Measurements from ENCODE around the gene LRRC34.

LRRC34 gene

GRCh38 chr3:169825316-169825715 lies 12.6 kb upstream of the LRRC34 start:
- TF ChIP-seq EZH2phosphoT487 (IDR thresholded peaks at IDR 0.05; ENCODE audit: borderline replicate concordance, low read length) (no peak), CTCF (IDR thresholded peaks at IDR 0.05; ENCODE audit: low read depth, low read length, poor library complexity, severe bottlenecking) (no peak)
- Histone ChIP-seq H3K36me3 (ENCODE audit: control insufficient read depth, low read length) (no peaks in the 10 kb centered on the region), H3F3A (ENCODE audit: control insufficient read depth, insufficient read depth) (no peaks in the 10 kb centered on the region), H4K20me1 (ENCODE audit: control insufficient read depth, insufficient read depth, low read depth, low read length) (no peaks in the 10 kb centered on the region), H3K4me1 (ENCODE audit: control insufficient read depth, low read length) (peaks cover 11% of the 10 kb centered on the region), H3K4me2 (ENCODE audit: low read length) (no peak overlapping the region), H3K4me3 (ENCODE audit: low read length) (no peak overlapping the region), H3K27me3 (ENCODE audit: control insufficient read depth, low read length) (no peaks in the 10 kb centered on the region), H3K9me3 (ENCODE audit: control insufficient read depth, insufficient read depth, low read length) (no peaks in the 10 kb centered on the region), H3K27ac (ENCODE audit: low read depth, low read length) (no peak overlapping the region), H3K9me2 (replicated peaks; ENCODE audit: control insufficient read depth, low read length) (no peaks in the 10 kb centered on the region), H3K79me2 (ENCODE audit: control insufficient read depth, low read length) (no peaks in the 10 kb centered on the region)

GRCh38 chr3:169822983-169823382 lies 10.3 kb upstream of the LRRC34 start:
- H3K79me2 ChIP-seq (ENCODE audit: control insufficient read depth, low read length) = no peaks in the 10 kb centered on the region
- no peak for TF ChIP-seq CTCF (IDR thresholded peaks at IDR 0.05; ENCODE audit: low read depth, low read length, poor library complexity, severe bottlenecking)
- TF ChIP-seq EZH2phosphoT487 (IDR thresholded peaks at IDR 0.05; ENCODE audit: borderline replicate concordance, low read length) = no peak
- H3K4me1 ChIP-seq (ENCODE audit: control insufficient read depth, low read length) = peaks cover 8% of the 10 kb centered on the region
- H3F3A ChIP-seq (ENCODE audit: control insufficient read depth, insufficient read depth) = 0 out of 2 replicates have a peak, but pooled peaks cover 2% of the 10 kb centered on the region
- no peak overlapping the region for H3K4me2 ChIP-seq (ENCODE audit: low read length)
- H3K4me3 ChIP-seq (ENCODE audit: low read length) = no peak overlapping the region
- no peaks in the 10 kb centered on the region for H3K9me3 ChIP-seq (ENCODE audit: control insufficient read depth, insufficient read depth, low read length)
- H3K36me3 ChIP-seq (ENCODE audit: control insufficient read depth, low read length) = no peaks in the 10 kb centered on the region
- no peaks in the 10 kb centered on the region for H3K27me3 ChIP-seq (ENCODE audit: control insufficient read depth, low read length)
- no peaks in the 10 kb centered on the region for H4K20me1 ChIP-seq (ENCODE audit: control insufficient read depth, insufficient read depth, low read depth, low read length)
- no peaks in the 10 kb centered on the region for H3K9me2 ChIP-seq (replicated peaks; ENCODE audit: control insufficient read depth, low read length)
- H3K27ac ChIP-seq (ENCODE audit: low read depth, low read length) = no peak overlapping the region

- no peaks in the 10 kb centered on the region for H3K9me2 ChIP-seq (replicated peaks; ENCODE audit: control insufficient read depth, low read length)
- H4K20me1 ChIP-seq (ENCODE audit: control insufficient read depth, insufficient read depth, low read depth, low read length) = no peaks in the 10 kb centered on the region
- no peaks in the 10 kb centered on the region for H3K36me3 ChIP-seq (ENCODE audit: control insufficient read depth, low read length)
- no peaks in the 10 kb centered on the region for H3K27me3 ChIP-seq (ENCODE audit: control insufficient read depth, low read length)
- H3K4me1 ChIP-seq (ENCODE audit: control insufficient read depth, low read length) = peaks cover 8% of the 10 kb centered on the region
- H3K4me2 ChIP-seq (ENCODE audit: low read length) = no peak overlapping the region
- no peaks in the 10 kb centered on the region for H3K79me2 ChIP-seq (ENCODE audit: control insufficient read depth, low read length)
- H3K27ac ChIP-seq (ENCODE audit: low read depth, low read length) = no peak overlapping the region
- no peak for TF ChIP-seq CTCF (IDR thresholded peaks at IDR 0.05; ENCODE audit: low read depth, low read length, poor library complexity, severe bottlenecking)
- no peak for TF ChIP-seq EZH2phosphoT487 (IDR thresholded peaks at IDR 0.05; ENCODE audit: borderline replicate concordance, low read length)
- 0 out of 2 replicates have a peak, but pooled peaks cover 2% of the 10 kb centered on the region for H3F3A ChIP-seq (ENCODE audit: control insufficient read depth, insufficient read depth)
- H3K9me3 ChIP-seq (ENCODE audit: control insufficient read depth, insufficient read depth, low read length) = no peaks in the 10 kb centered on the region
- H3K4me3 ChIP-seq (ENCODE audit: low read length) = no peak overlapping the region
These were observed 9.8 kb upstream of the LRRC34 start for GRCh38 chr3:169822540-169822939.

Data from DOHH2 (cell line).